ENCODE data around the gene ALKBH7.
"Not testable (repeated sequence)": the region's sequence is repeated elsewhere in the genome, so short reads cannot be mapped to it uniquely, and the experiment has no call there.

The ALKBH7 gene

GRCh38 chr19:6357174-6357573, 15.4 kb upstream of the ALKBH7 start:
- ChIA-PET POLR2A (interaction anchor here (2.9 kb wide), 1 partner anchor 15 kb away, joined by 11 read pairs; the partner anchor contains the start of gene ALKBH7), CTCF (no interaction called here)
- TF ChIP-seq TARDBP (IDR thresholded peaks at IDR 0.05) (no peak), SUZ12 (IDR thresholded peaks at IDR 0.05) (no peak), BHLHE40 (IDR thresholded peaks at IDR 0.05; ENCODE audit: borderline replicate concordance) (no peak), HDGF (IDR thresholded peaks at IDR 0.05; ENCODE audit: borderline replicate concordance) (no peak), NFRKB (IDR thresholded peaks at IDR 0.05) (no peak), FOXA1 (IDR thresholded peaks at IDR 0.05) (no peak), SP1 (IDR thresholded peaks at IDR 0.05) (no peak), L3MBTL2 (conservative IDR thresholded peaks at IDR 0.05) (no peak), ARNT (IDR thresholded peaks at IDR 0.05) (no peak), FOXK2 (IDR thresholded peaks at IDR 0.05) (no peak), ELF4 (IDR thresholded peaks at IDR 0.05) (no peak), ZNF384 (IDR thresholded peaks at IDR 0.05) (no peak), PKNOX1 (IDR thresholded peaks at IDR 0.05) (no peak), CTBP1 (IDR thresholded peaks at IDR 0.05; ENCODE audit: borderline replicate concordance) (no peak), LEF1 (IDR thresholded peaks at IDR 0.05; ENCODE audit: borderline replicate concordance) (no peak), FOXM1 (IDR thresholded peaks at IDR 0.05; ENCODE audit: borderline replicate concordance) (no peak)
- DNase-seq (ENCODE audit: extremely low spot score), result no peak

GRCh38 chr19:6358003-6358402, 14.6 kb upstream of the ALKBH7 start:
- DNase-seq (ENCODE audit: extremely low spot score), result no peak
- TF ChIP-seq ARNT (IDR thresholded peaks at IDR 0.05) (no peak), FOXM1 (IDR thresholded peaks at IDR 0.05; ENCODE audit: borderline replicate concordance) (no peak), SP1 (IDR thresholded peaks at IDR 0.05) (no peak), SUZ12 (IDR thresholded peaks at IDR 0.05) (no peak), NFRKB (IDR thresholded peaks at IDR 0.05) (no peak), CTBP1 (IDR thresholded peaks at IDR 0.05; ENCODE audit: borderline replicate concordance) (no peak), ZNF384 (IDR thresholded peaks at IDR 0.05) (no peak), BHLHE40 (IDR thresholded peaks at IDR 0.05; ENCODE audit: borderline replicate concordance) (no peak), LEF1 (IDR thresholded peaks at IDR 0.05; ENCODE audit: borderline replicate concordance) (no peak), TARDBP (IDR thresholded peaks at IDR 0.05) (no peak), FOXA1 (IDR thresholded peaks at IDR 0.05) (no peak), ELF4 (IDR thresholded peaks at IDR 0.05) (no peak), PKNOX1 (IDR thresholded peaks at IDR 0.05) (no peak), L3MBTL2 (conservative IDR thresholded peaks at IDR 0.05) (no peak), HDGF (IDR thresholded peaks at IDR 0.05; ENCODE audit: borderline replicate concordance) (no peak), FOXK2 (IDR thresholded peaks at IDR 0.05) (no peak)
- ChIA-PET CTCF (no interaction called here), POLR2A (interaction anchor here (2.9 kb wide), 1 partner anchor 14 kb away, joined by 11 read pairs; the partner anchor contains the start of gene ALKBH7)

- DNase-seq (ENCODE audit: extremely low spot score), result no peak
- TF ChIP-seq SUZ12 (IDR thresholded peaks at IDR 0.05) (no peak), SP1 (IDR thresholded peaks at IDR 0.05) (no peak), PKNOX1 (IDR thresholded peaks at IDR 0.05) (peak; percentile 42)
- POLR2A ChIA-PET, result interaction anchor here (5.1 kb wide), 1 partner anchor 13 kb away, joined by 50 read pairs; the partner anchor contains the start of gene ALKBH7
- CTCF ChIA-PET, result no interaction called here
Observed at GRCh38 chr19:6359568-6360341, 12.8 kb upstream of the ALKBH7 start.

GRCh38 chr19:6360445-6360844, 12.1 kb upstream of the ALKBH7 start:
- CTCF ChIA-PET; DNase-seq (ENCODE audit: extremely low spot score): not testable (repeated sequence)
- POLR2A ChIA-PET, result interaction anchor here (5.1 kb wide), 1 partner anchor 12 kb away, joined by 50 read pairs; the partner anchor contains the start of gene ALKBH7

GRCh38 chr19:6360857-6361216, 11.8 kb upstream of the ALKBH7 start:
- POLR2A ChIA-PET, result interaction anchor here (0.7 to 5.1 kb wide), 6 partner anchors 12 to 142 kb away, joined by 3 to 50 read pairs (median 4); partner anchors contain the start of genes ALKBH7, KHSRP and PSPN
- CTCF ChIA-PET; DNase-seq (ENCODE audit: extremely low spot score): not testable (repeated sequence)

GRCh38 chr19:6362027-6362350, 10.6 kb upstream of the ALKBH7 start:
- DNase-seq (ENCODE audit: extremely low spot score), result no peak
- CTCF ChIA-PET, result no interaction called here
- no peak for TF ChIP-seq SUZ12 (IDR thresholded peaks at IDR 0.05)
- TF ChIP-seq ZNF384 (IDR thresholded peaks at IDR 0.05), result no peak
- no peak for TF ChIP-seq PKNOX1 (IDR thresholded peaks at IDR 0.05)
- TF ChIP-seq SP1 (IDR thresholded peaks at IDR 0.05), result no peak
- TF ChIP-seq TARDBP (IDR thresholded peaks at IDR 0.05), result no peak
- no peak for TF ChIP-seq FOXM1 (IDR thresholded peaks at IDR 0.05; ENCODE audit: borderline replicate concordance)
- TF ChIP-seq NFRKB (IDR thresholded peaks at IDR 0.05), result no peak
- no peak for TF ChIP-seq HDGF (IDR thresholded peaks at IDR 0.05; ENCODE audit: borderline replicate concordance)
- TF ChIP-seq FOXA1 (IDR thresholded peaks at IDR 0.05), result no peak
- no peak for TF ChIP-seq BHLHE40 (IDR thresholded peaks at IDR 0.05; ENCODE audit: borderline replicate concordance)
- no peak for TF ChIP-seq ELF4 (IDR thresholded peaks at IDR 0.05)
- TF ChIP-seq ARNT (IDR thresholded peaks at IDR 0.05), result no peak
- TF ChIP-seq FOXK2 (IDR thresholded peaks at IDR 0.05), result no peak
- no peak for TF ChIP-seq CTBP1 (IDR thresholded peaks at IDR 0.05; ENCODE audit: borderline replicate concordance)
- TF ChIP-seq L3MBTL2 (conservative IDR thresholded peaks at IDR 0.05), result no peak
- POLR2A ChIA-PET, result interaction anchor here (5.1 kb wide), 1 partner anchor 10 kb away, joined by 50 read pairs; the partner anchor contains the start of gene ALKBH7
